ENCODE data around the gene ACR. TPM values are rescaled to one million over a fixed set of nuclear protein-coding genes. Genes with fewer than 3 reads are reported as not detected.

The ACR gene
- not detected in 2 replicates for total RNA-seq (2014; rRNA removed; shearing (Covaris generic))
- not detected in 2 replicates for polyA plus RNA-seq (2015; cell fraction: cytosol; rRNA removed)
- polyA plus RNA-seq (2015; cell fraction: nucleus; rRNA removed), result not detected in 2 replicates

DNA sequence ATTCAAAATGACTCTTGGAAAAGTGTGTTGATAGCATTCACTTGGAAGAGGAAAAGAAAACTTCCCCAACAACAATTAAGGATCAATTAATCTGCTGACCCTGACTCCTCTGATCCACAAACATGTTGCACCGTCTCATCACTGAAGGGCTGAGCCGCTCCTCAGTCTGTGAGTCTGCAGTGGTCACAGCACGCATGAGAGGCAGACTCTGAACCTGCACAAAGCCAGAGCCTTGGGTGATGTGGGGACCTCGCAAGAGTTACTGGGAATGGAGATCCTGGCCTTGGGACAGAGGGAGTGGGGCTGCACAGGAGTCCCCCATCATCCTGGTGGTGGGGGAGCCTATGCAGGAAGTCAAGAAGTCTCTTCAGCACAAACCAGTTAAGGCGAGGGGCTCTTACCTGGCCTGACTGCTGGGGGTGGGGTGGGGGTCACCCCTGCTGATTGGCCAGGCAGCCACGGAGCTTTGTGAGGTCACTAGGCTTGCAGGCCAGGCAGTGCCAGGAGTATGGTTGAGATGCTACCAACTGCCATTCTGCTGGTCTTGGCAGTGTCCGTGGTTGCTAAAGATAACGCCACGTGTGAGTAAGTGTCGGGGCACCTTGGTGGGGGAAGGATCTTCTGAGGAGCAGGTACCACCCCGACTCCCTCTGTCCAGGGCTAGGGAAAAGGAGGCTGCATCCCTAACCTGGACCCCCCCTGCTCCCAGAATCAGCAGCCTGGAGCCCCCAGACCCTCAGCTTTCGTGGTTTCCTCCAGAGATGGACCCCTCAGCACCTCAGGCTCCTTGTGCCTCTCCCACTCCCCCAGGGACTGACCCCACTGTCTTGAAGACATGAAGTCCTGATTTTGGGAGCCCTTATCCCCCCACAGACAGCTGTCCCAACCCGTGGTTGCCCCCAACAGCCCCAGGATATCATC is at the start of gene ACR:
Gene ACR, plus strand, starts transcription at position 477 of the 921 bp plus-strand sequence. Its CDS starts 32 bp downstream, at position 509.
- DNase-seq (ENCODE audit: low read depth), result no peak

DNA sequence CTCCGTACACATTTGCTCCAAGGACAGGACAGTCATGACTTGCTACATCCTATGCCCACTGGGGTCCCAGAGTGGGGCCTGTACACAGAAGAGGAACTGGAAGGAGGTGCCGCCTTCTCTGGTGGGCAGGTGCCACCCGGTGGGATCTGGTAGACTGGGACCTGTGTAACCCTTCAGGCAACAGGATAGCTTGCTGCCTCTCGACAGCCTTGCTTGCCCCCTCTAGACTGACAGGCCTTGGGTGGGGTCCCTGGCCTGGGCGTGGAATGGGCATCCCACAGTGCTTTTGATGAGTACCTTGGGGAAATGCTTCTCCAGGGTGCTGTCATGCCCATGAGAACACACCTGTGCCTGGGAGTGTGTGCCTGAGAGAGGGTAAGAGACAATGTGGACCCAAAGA is 49.6 kb upstream of the ACR start:
- DNase-seq (ENCODE audit: low read depth), result no peak

DNA sequence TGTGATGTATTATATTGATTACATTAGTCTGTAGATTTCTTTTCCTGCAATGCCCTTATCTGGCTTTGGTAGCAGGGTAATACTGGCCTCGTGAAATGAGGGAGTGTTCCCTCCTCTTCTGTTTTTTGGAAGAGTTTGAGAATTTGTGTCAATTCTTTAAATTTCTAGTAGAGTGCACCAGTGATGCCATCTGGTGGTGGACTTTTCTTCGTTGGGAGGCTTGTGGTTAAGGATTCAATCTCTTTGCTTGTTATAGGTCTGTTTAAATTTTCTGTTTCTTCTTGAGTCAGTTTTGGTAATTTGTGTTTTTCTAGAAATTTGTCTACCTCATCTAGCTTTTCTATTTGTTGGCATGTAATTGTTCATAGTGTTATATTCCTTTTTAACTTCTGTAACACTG is 46.5 kb upstream of the ACR start:
- peak; percentile 34 for DNase-seq (ENCODE audit: low read depth)

DNA sequence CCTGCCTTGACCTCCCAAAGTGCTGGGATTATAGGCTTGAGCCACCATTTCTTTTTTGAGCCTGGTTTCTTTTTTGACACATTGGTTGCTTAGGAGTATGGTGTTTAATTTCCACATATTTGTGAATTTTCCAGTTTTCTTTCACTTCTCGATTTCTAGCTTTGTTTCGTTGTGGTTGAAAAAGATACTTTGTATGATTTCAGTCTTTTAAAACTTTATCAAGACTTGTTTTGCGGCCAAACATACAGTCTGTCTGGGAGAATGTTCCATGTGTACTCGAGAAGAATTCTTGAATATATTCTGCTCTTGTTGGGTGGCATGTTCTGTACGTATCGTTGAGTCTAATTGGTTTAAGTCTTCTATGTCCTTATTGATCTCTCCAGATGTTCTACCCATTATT is 44.5 kb upstream of the ACR start:
- DNase-seq (ENCODE audit: low read depth), result no peak

DNA sequence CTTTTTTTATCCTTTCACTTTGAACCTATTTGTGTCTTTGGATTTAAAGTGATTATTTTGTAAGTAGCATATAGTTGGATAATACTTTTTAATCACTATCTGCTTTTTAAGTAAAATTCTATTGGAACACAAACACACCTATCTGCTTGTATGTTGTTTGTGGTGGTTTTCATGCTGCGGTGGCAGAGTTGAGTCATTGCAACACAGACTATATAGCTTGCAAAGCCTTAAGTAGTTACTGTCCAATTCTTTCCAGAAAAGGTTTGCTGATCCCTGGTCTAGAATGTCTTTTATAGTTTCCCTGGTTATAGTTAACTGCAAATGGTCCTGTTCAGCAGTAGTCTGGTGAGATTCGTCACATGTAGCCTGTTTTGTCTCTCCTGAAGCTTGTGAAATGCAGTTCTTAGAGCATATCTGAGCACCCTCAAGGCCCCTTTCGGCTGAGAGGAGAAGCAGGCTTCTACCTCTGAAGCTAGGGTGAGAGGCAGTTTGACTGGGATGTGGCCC is 43.9 kb upstream of the ACR start:
- DNase-seq (ENCODE audit: low read depth), result no peak

DNA sequence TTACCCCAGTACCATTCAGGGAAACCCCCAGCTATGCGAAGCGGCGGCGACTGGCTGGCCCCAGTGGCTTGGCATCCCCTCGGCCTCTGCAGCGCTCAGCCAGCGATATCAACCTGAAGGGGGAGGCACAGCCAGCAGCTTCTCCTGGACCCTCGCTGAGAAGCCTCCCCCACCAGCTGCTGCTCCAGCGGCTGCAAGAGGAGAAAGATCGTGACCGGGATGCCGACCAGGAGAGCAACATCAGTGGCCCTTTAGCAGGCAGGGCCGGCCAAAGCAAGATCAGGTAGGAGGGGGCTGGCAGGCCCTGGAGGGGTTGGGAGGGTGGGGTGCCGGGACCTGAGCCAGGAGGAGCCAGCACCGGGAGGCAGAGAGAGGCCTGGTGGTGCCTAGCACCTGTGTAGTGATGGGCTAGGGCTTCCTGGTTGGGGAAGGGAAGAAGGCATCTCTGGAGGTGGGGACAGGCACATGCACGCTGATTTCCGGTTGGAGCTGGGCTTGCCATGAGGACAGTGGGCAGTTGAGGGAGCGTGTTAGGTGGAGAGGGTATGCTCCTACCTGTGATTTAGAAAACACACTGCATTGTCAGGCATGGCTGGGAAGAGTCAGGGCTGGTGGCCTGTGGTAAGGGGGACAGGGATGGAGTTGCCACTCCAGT is 43.1 kb upstream of the ACR start:
- DNase-seq (ENCODE audit: low read depth), result no peak

DNA sequence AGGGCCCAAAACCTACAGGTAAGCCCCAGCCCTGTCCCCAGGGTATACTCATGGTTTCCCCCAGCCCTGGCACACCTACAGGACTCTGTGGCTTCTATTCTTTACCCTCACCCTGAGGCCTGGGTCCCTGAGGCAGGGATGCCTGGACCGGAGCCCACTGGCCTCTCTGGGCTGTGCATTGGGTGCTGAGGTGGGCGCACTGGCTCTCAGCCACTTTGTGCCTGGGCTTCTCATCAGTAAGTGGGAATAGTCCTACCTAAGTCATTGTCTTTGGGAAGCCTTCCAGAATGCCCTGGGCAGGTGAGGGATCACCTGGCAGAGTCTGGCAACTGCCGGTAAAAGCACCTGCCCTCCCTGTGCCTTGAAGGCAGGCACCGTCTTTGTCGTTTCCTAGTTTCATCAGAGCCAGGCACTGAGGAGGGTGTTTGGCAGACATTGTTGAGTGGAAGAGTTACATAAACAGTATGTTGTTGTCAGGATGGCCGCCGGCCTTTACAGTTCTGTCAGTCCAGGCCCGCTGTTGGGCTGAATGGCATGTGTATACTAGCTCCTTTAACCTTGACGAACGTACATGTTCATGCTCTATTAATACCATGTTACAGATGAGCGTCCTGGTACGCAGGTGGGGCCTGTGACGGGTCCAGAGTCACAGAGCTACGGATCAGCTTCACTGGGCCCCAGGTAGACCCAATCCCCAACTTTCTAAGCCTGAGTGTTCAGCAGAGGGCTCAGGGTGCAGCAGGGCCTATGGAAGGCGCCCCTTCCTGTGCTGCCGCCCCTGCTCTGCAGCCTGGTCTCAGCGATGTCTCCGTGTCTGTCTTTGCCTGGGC is 42.4 kb upstream of the ACR start:
- DNase-seq (ENCODE audit: low read depth), result no peak

DNA sequence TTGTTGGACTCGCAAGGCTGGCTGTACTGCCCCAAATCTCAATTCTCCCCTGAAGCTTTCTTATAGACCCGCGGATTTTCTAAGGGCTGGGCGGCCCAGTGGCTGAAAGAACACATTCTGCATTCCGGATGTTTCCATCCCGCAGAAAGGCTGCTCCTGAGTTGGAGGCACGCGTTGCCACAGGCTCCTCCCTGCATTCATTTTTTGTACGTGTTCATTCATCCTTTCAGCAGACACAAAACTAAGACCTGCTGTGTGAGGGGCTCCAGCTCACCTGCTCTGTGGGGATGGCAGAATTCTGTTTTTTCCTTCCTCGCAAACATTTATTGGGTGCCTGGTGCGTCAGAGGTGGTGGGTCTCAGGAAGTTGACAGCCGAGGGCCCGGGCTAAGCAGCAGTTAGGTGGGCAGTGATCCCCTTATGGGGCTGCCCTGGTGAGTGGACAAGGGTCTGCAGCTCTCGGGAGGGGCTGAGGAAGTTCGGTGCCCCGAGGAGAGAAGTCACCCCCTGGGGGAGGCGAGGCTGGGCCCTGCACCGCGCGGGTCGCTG is 41.7 kb upstream of the ACR start:
- DNase-seq (ENCODE audit: low read depth), result no peak

DNA sequence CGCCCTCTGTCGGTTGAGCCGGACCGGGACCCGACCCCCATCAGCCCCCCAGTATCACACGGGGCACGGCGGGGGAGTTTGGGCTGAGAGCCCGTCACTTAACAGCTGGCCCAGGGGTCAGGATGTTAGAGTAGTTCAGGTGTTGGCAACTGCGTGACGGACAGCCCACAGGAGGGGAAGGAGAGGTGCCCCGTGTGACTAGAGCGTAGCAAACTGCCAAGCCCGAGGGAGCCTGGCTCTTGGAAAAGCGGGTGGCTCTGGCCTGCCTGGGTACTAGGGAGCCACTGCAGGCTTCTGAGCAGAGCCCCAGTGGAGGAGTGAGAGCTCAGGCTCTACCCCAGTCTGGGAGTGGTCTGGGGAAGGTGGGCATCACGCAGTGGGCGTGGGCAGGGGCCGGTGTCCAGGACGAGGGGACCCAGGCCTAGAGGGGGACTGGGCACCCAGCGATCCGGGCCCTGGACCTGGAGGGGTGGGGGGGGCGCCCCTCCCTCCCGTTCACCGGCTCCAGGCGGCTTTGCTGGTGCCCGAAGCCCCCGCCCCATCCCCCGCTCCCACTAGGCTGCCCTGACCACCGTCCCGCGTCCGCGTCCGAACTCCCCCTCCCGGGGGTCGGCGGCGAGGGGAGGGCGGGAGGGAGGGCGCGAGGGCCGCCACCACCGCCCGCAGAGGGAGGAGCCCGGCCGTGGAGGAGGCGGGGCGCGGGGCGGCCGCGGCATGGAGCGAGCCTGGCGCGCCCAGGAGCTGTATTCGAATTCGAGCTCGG is 41.0 kb upstream of the ACR start:
- DNase-seq (ENCODE audit: low read depth), result no peak

DNA sequence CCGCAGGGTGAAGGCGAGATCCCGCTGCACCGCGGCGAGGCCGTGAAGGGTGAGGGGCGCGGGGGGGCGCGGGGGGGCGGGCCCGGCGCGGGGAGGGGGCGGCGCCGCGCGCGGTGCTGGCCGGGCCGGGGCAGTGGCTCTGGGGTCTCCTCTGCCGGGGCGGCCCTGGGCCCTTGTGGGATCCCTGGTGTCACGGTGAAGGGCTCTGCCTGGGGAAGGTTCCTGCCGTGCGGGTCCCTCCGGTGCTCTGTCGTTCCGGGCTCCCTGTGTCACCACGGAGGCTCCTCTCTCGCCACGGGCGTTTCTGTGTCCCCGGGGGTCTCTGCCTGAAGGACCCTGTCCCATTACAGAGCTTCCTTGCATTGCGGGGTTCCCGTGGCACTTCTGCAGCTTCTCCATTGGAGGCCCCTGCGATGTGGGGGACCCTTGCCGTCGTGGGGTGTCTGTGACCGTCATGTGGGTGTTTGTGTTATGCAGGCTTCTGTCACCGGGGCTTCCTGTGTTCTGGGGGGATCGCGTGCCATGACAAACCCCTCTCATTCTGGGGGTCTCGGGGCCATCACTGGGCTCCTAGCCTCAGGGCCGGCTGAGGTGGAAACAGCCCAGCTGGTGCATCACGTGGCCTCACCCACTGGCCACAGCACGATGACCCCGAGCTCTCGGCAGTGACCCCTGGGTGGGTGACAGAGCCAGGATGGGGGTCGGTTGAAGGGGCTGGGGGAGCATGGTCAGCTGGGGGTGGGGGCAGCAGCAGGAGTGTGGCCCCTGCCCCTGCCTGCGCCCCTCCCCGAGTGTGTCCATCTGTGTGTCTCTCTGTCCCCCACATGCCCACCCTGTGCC is 40.1 kb upstream of the ACR start:
- no peak for DNase-seq (ENCODE audit: low read depth)

DNA sequence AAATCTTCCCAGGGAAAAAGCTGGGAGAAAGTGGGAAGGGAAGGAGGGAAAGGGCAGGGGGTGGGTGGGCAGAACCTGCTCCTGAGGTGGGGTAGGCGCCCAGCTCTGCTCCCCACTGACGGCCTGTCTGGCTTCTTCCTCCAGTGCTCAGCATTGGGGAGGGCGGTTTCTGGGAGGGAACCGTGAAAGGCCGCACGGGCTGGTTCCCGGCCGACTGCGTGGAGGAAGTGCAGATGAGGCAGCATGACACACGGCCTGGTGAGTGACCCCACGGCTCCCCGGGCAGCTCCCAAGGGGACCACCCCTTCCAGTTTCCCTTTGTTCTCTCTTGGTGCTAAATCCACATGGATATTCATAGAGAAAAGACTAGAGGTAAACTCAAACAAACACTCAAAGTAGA is 39.5 kb upstream of the ACR start:
- DNase-seq (ENCODE audit: low read depth), result no peak

DNA sequence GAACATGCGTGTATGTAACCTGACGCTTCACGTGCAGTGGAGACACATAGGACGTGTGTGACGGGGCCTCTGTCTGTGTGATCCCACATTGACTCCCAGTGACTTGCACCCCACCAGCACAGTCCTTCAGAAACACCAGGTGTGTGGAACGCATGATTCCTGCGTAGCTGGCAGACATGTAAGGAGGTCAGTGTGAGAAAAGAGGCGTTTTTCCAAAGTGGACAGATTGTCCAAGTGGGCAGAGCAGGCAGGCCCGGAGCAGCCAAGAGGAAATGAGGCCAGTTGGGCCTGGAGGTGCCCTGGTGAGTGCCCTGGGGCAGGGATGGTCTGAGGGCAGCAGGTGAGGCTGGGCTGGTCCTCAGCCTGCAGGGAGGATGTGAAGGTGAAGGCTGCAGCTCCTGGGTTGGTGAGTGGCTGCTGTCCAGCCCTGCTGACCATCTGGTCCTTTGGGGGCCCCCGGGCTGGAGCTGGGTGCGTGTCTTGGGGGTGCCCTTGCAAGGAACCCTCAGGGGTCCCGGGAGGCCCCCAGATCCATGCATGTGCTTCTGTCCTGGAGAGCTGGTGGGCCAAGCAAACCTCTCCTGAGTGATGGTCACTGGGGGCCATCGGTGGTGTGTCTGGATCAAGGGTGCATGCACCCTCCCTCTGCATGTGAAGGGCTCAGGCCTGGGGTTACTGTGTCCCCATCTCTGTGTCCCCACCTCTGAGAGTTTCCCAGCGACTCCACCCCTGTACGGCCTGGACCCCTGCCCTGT is 38.8 kb upstream of the ACR start:
- no peak for DNase-seq (ENCODE audit: low read depth)

DNA sequence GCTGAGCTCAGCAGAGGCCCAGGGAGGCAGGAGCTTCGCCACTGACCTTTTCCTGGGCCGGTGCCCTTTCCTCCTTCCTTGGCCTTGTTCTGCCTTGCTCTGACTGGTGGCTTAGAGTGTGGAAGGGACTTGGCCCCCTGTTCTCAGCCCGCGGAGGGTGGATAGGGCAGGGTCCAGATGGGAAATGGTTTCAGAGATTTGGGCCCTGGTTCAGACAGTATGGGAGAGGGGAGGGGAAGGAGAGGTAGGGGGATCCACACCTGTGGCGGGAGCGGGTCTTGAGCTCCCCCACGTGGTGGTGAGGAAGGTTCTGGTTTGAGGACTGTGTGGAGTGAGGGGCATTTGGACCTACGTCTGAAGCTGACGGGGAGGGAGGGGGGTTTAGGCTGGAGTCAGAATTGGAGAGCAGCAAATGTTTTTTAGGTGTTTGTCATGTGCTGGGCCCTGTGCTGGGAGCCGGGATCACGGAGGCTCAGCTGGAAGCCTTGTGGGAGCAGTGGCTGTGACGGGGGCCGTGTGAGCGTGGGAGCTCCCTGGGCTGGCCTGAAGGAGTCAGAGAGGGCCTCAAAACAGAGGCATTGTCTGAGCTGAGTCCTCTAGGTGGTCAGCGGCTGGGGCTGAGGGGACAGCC is 38.1 kb upstream of the ACR start:
- DNase-seq (ENCODE audit: low read depth), result no peak

DNA sequence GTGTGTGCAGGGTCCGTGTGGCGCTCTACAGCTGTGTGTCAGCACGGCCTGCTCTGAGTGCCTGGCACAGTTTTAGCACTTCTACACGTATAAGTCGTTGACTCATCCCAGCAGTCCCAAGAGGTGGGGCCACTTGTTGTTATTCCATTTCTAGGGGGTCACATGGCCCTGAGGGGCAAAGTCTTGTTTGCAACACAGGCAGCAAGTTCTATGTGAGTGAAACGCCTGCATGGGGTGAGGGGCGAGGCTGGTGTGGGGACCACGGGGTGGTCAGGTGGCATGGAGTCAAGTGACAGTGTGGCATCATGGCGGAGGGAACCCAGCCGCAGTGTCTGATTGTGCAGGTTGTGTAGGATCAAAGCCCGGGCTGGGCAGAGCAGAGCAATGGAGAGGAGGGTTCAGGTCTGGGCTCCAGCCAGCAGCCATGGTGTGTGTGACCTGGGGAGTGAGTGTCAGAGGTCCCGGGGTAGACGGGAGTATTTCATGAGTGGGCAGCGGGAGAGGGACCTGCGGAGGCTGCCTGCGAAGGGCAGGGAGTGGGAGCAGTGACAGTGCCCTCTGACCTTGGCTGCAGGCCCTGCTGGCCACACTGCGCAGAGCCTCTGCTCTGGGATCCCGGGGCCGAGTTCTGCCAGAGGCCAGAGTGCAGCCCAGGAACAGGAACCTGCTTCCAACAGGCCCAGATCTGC is 37.5 kb upstream of the ACR start:
- DNase-seq (ENCODE audit: low read depth), result no peak

DNA sequence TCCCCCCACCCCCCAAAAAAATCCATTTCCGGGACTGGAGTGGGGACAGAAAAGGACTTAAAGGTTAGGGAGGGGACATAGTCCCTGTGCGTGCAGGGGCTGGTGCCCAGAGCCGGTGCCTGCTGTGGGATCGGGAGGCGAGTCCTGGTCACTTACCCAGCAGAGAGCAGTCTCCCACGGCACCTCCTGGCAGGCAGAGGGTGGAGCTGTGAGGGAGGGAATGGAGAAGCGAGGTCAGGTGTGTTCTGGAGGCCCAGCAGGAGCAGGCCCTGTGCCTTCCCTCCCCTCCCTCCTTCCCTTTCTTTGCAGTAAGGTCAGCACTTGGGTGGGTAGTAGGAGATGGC is 37.0 kb upstream of the ACR start:
- no peak for DNase-seq (ENCODE audit: low read depth)

DNA sequence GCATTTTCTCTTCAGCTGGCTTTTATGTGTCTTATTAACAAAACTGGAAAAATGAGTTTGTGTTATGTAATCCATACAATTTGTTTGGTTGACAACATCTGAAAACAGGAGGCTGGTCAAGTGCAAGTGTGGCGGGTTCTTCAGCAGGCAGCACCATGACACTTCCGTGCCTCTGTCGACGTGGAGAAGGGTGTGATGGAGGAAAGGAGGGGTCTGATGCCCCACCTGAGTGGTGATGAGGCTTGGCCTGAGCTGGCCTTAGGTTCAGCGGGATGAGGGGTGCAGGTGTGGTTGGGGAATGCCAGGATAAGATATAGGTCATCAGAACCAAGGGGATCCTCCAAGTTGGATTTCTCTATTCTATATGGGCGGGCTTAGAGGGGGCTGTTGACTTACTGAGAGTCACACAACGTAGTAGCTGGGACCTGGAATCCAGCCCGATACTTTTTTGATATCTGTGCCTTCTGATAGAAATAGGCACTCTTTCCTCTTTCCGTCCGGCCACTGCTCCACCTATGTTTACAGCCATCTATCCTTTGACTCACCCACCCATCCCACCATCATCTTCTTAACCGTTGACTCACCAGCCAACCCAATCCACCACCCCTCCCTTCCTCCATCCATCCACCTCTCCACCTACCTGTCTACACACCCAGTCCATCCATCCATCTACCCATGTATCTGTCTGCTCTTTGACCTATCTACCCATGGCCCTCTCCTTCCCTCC is 36.4 kb upstream of the ACR start:
- no peak for DNase-seq (ENCODE audit: low read depth)

DNA sequence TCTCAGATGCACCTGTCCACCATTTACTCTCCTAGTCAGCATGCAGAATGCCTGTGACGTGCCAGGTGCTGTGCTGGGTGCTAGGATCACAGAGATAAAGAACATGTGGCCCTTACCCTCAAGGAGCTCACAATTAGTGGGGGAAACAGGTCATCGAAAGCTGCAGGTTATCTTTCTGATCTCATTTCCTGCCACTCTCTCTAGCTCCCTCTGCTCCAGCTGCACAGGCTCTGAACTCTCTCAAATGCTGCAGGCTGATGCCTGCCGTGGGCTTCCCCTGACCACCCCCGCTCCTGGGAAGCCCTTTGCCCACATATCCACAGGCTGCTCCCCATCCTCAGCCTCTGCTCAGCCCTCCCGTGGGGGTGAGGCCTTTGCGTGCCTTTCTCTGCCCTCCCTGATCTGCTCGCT is 35.7 kb upstream of the ACR start:
- DNase-seq (ENCODE audit: low read depth), result no peak
